Measurements from ENCODE around the gene GGTLC2. TPM values are rescaled to one million over a fixed set of nuclear protein-coding genes. Genes with fewer than 3 reads are reported as not detected.

Gene GGTLC2
- total and polyA plus RNA-seq, 8 donors = not detected

DNA sequence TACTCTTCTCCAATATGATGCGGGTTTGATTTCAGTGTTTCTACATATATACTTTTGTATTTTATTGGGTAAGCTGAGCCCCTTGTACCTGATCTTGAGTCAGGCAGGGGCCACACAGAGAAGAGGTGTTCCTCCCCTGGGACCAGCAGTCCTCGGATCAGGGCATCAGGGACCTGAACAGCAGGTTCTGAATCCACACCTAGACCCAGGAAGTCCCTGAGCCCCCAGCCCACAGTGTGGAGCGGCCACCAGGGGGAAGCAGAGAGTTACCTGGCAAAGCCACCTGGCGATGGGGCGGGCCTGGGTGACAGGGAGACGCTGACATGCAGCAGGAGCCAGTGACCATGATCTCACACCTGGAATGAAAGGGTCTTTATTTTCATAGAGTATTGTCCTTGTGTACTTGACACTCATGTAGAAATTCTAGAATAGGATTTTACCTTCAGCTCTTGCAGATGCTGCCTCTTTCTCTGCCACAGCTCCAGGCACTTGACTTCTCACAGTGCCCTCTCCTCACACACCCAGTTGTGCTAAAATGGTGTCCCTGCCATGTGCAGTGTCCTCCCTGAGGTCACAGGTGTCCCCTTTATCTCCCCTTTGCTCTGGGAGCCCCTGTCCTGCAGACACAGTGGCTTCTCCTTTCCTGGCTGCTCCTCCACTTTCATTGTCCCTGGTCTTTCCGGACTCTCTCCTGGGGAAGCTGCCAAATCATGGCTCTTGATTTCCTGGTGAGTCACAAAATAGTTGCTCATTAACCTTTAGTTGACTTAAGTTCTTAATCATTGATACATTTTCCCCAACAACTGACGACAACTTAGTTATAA lies 48.5 kb downstream of the GGTLC2 start:
- no peaks in the 10 kb centered on the region for H3K27me3 ChIP-seq
- H3K36me3 ChIP-seq = no peaks in the 10 kb centered on the region
- DNase-seq = peak; percentile 77 to 94 (median 91)
- peak; percentile 92 to 94 (median 94) for ATAC-seq
- no peaks in the 10 kb centered on the region for H3K9me3 ChIP-seq
- H3K4me3 ChIP-seq = no peak overlapping the region
- 11 to 14% methylated on average over 8 of the region's 8 CpGs for WGBS, 2 donors
- TF ChIP-seq, protein P1, sequence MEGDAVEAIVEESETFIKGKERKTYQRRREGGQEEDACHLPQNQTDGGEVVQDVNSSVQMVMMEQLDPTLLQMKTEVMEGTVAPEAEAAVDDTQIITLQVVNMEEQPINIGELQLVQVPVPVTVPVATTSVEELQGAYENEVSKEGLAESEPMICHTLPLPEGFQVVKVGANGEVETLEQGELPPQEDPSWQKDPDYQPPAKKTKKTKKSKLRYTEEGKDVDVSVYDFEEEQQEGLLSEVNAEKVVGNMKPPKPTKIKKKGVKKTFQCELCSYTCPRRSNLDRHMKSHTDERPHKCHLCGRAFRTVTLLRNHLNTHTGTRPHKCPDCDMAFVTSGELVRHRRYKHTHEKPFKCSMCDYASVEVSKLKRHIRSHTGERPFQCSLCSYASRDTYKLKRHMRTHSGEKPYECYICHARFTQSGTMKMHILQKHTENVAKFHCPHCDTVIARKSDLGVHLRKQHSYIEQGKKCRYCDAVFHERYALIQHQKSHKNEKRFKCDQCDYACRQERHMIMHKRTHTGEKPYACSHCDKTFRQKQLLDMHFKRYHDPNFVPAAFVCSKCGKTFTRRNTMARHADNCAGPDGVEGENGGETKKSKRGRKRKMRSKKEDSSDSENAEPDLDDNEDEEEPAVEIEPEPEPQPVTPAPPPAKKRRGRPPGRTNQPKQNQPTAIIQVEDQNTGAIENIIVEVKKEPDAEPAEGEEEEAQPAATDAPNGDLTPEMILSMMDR (IDR thresholded peaks at IDR 0.05) = peak; percentile 79 to 89 (median 80)
- peaks cover 10 to 30% (median 19%) of the 10 kb centered on the region in 3 donors for H3K4me1 ChIP-seq
- peak overlapping the region; percentile 58 to 90 (median 73) for H3K27ac ChIP-seq
- intact Hi-C loops (cut with DNase I) = no loop called here
- FAIRE-seq = no peak

DNA sequence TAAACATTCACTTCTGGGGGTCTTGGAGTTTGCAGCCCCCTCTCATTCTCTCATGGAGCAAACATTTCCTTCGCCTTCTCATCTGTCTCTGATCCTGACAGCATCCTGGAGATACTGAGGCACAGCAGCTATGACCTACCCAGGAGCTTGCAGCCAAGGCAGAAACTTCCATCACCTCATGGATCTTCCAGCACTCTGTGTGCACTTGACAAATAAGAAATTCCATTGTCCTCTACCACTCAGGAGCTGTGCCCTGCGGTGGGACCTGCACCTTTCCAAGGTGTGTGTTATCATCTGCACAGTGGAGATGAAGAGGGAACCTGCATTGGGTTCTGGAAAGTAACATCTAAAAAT lies 49.1 kb downstream of the GGTLC2 start:
- Histone ChIP-seq H3K4me1 (peaks cover 10 to 30% (median 19%) of the 10 kb centered on the region in 3 donors), H3K4me3 (no peak overlapping the region), H3K9me3 (no peaks in the 10 kb centered on the region), H3K27ac (peak overlapping the region; percentile 58 to 90 (median 73)), H3K36me3 (no peaks in the 10 kb centered on the region), H3K27me3 (no peaks in the 10 kb centered on the region)
- intact Hi-C loops (cut with DNase I) = no loop called here
- ATAC-seq = peak; percentile 37 to 73 (median 59)
- WGBS, 2 donors = 44 to 46% methylated on average over 2 of the region's 2 CpGs
- DNase-seq = peak in 1 of 6 donors; percentile 43
- TF ChIP-seq, protein P1 (IDR thresholded peaks at IDR 0.05) = no peak
- no peak for FAIRE-seq

DNA sequence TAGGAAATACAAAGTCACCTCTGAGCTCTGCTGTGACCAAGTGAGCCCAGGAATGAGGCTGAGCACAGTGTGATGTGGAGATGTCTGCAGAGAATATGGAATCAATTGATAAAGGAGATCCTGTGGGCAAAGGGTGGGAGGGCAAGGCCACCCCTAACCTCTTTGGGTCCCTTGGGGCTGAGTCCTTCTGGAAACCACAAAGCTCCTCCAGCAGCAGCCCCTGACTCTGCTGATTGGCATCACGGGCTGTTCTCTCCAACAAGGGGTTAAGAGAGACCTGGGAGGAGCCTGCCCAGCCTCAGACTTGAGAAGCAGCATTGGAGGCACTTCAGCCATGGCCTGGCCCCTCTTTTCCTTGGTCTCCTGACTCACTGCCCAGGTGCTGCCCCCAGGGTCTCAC lies 49.7 kb downstream of the GGTLC2 start:
- intact Hi-C loops (cut with DNase I) = no loop called here
- ATAC-seq = no peak
- no peaks in the 10 kb centered on the region for H3K27me3 ChIP-seq
- WGBS, 2 donors = 90 to 100% methylated on average over 1 of the region's 1 CpG
- peaks cover 10 to 30% (median 19%) of the 10 kb centered on the region in 3 donors for H3K4me1 ChIP-seq
- no peak overlapping the region for H3K4me3 ChIP-seq
- no peaks in the 10 kb centered on the region for H3K9me3 ChIP-seq
- no peak for DNase-seq
- TF ChIP-seq, protein P1 (IDR thresholded peaks at IDR 0.05) = no peak
- peak overlapping the region; percentile 58 to 90 (median 73) for H3K27ac ChIP-seq
- no peak for FAIRE-seq
- no peaks in the 10 kb centered on the region for H3K36me3 ChIP-seq

DNA sequence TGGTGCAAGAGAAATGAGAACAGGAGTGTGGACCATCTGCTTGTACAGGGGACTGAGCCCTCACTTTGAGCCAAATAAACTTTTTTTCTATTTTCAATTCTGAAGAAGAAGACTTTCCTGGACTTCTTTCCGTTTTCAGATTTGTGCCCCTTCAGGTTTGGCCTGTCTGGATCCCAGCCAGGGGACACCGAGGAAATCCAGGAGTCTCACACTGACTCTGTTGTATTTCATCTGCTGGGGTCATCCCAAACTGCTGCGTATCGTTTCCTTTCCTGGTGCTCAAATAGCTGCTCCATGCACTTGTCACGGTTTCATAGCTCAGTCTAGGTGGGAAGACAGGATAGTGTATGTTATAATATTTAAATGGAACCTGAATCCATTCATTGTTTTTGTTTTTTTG lies 51.7 kb downstream of the GGTLC2 start:
- peaks cover 10 to 30% (median 19%) of the 10 kb centered on the region in 3 donors for H3K4me1 ChIP-seq

More for the DNA sequence above, 51.7 kb downstream of the GGTLC2 start:
- TF ChIP-seq, protein P1 (IDR thresholded peaks at IDR 0.05) = no peak
- 82 to 84% methylated on average over 5 of the region's 5 CpGs for WGBS, 2 donors
- Histone ChIP-seq H3K27me3 (no peaks in the 10 kb centered on the region), H3K36me3 (no peaks in the 10 kb centered on the region), H3K9me3 (no peaks in the 10 kb centered on the region), H3K4me3 (no peak overlapping the region), H3K27ac (no peak overlapping the region)
- intact Hi-C loops (cut with DNase I) = no loop called here
- DNase-seq (peak in 1 of 6 donors; percentile 16), ATAC-seq (no peak), FAIRE-seq (no peak)

Other genes starting within 250 kb of the GGTLC2 start
- gene ZNF280B, start 135.9 kb upstream of the GGTLC2 start, total RNA-seq = 1 to 10 TPM in 3 of 6 donors, under 1 TPM in 3; 0.65 to 1.3 (median 0.97) TPM
- gene ZNF280B, start 135.9 kb upstream of the GGTLC2 start, polyA plus RNA-seq = under 1 TPM; 0.38 to 0.85 TPM
- not detected for gene ZNF280A, start 124.3 kb upstream of the GGTLC2 start, total RNA-seq
- not detected for gene ZNF280A, start 124.3 kb upstream of the GGTLC2 start, polyA plus RNA-seq
- 1 to 10 TPM in 1 of 6 donors, not detected in 5; 1.6 TPM for gene PRAME, start 85.3 kb upstream of the GGTLC2 start, total RNA-seq
- not detected for gene PRAME, start 85.3 kb upstream of the GGTLC2 start, polyA plus RNA-seq
- 10 to 100 TPM in 1 of 6 donors, 1 to 10 TPM in 1, under 1 TPM in 2, not detected in 2; 0.23 to 26.3 (median 2.3) TPM for gene IGLL5, start 243.2 kb downstream of the GGTLC2 start, total RNA-seq
- gene IGLL5, start 243.2 kb downstream of the GGTLC2 start, polyA plus RNA-seq = under 1 TPM in 1 of 2 donors, not detected in 1; 0.42 TPM